SK-N-SH (cell line): ENCODE results near the gene EYA3. TPM values are rescaled to one million over a fixed set of nuclear protein-coding genes. Genes with fewer than 3 reads are reported as not detected.

ENCODE experiments used
- CTCF ChIA-PET: fragments of 300-600, 350-600 bp; formaldehyde crosslinking; extraction: SDS; loops from one replicate; lab custom pipeline; 2021; lab: Yijun Ruan, JAX
- POLR2A ChIA-PET: fragments of 350-600 bp; sonication (Branson Sonifier 250); formaldehyde crosslinking; extraction: SDS; loops from one replicate; lab custom pipeline; 2020; ENCODE audit warnings: antibody characterized with exemption, inconsistent platforms; lab: Yijun Ruan, JAX
- DNase-seq: peaks from one replicate; pipeline ENCODE4 v3.0.0; 2012
- H2AFZ ChIP-seq: fragments of 200-600 bp; sonication (generic); 2 replicates; pipeline ENCODE4 v1.8.1; 2016; ENCODE audit warnings: antibody characterized with exemption, mild to moderate bottlenecking, low read depth
- H3F3A ChIP-seq: fragments of 200-600 bp; sonication (generic); replicated peaks from 2 replicates; pipeline ENCODE3; 2016; ENCODE audit warnings: antibody characterized with exemption, mild to moderate bottlenecking; ENCODE audit not compliant: insufficient read depth
- H3K27ac ChIP-seq, 2 experiments: fragments of 200-500 bp in 1 of 2; fragments of 200-600 bp in 1 of 2; sonication (Bioruptor generic) in 1 of 2; sonication (generic), shearing (Covaris generic) in 1 of 2; 2 replicates each; pipeline versions ENCODE4 v1.5.1 to v1.6.1; 2014 to 2016; ENCODE audit warnings: low read depth in 2 of 2, inconsistent platforms in 1 of 2, low read length in 1 of 2, mild to moderate bottlenecking in 1 of 2, mixed read lengths in 1 of 2
- H3K27me3 ChIP-seq: fragments of 200-600 bp; sonication (generic), shearing (Covaris generic); 2 replicates; pipeline ENCODE4 v1.6.1; 2016; ENCODE audit warnings: mixed run types; ENCODE audit not compliant: insufficient read depth
- H3K36me3 ChIP-seq, 2 experiments: fragments of 200-500 bp in 1 of 2; fragments of 200-600 bp in 1 of 2; sonication (Bioruptor generic) in 1 of 2; sonication (generic) in 1 of 2; replicated peaks in 1 of 2; 2 replicates each; pipeline versions ENCODE3 to v1.5.1; 2014 to 2016; ENCODE audit warnings: low read length in 1 of 2, mild to moderate bottlenecking in 1 of 2; ENCODE audit not compliant: insufficient read depth in 2 of 2, control insufficient read depth in 1 of 2
- H3K4me1 ChIP-seq, 2 experiments: fragments of 200-500 bp in 1 of 2; fragments of 200-600 bp in 1 of 2; sonication (Bioruptor generic) in 1 of 2; sonication (generic), shearing (Covaris generic) in 1 of 2; 2 replicates each; pipeline versions ENCODE4 v1.5.1 to v1.6.1; 2014 to 2016; ENCODE audit warnings: low read depth in 1 of 2, low read length in 1 of 2, mixed run types in 1 of 2; ENCODE audit not compliant: insufficient read depth in 2 of 2, control insufficient read depth in 1 of 2
- H3K4me2 ChIP-seq: fragments of 200-600 bp; sonication (generic), shearing (Covaris generic); 2 replicates; pipeline ENCODE4 v1.6.1; 2017; ENCODE audit warnings: mixed run types
- H3K4me3 ChIP-seq, 2 experiments: fragments of 200-500 bp in 1 of 2; fragments of 200-600 bp in 1 of 2; sonication (Bioruptor generic) in 1 of 2; sonication (generic), shearing (Covaris generic) in 1 of 2; 2 replicates each; pipeline versions ENCODE4 v1.5.1 to v1.8.1; 2014 to 2016; ENCODE audit warnings: low read depth in 2 of 2, inconsistent platforms in 1 of 2, low read length in 1 of 2, mild to moderate bottlenecking in 1 of 2, mixed read lengths in 1 of 2, moderate library complexity in 1 of 2
- H3K79me2 ChIP-seq: fragments of 200-600 bp; sonication (generic); 2 replicates; pipeline ENCODE4 v1.8.1; 2017; ENCODE audit warnings: mild to moderate bottlenecking; ENCODE audit not compliant: insufficient read depth
- H3K9ac ChIP-seq: fragments of 200-600 bp; sonication (generic); 2 replicates; pipeline ENCODE4 v1.6.1; 2017; ENCODE audit warnings: mixed run types
- H3K9me2 ChIP-seq: fragments of 200-600 bp; sonication (generic); 2 replicates; pipeline ENCODE4 v1.6.1; 2017; ENCODE audit warnings: mixed run types
- H3K9me3 ChIP-seq: fragments of 200-600 bp; sonication (generic); 2 replicates; pipeline ENCODE4 v1.6.1; 2017; ENCODE audit warnings: mixed run types, mild to moderate bottlenecking, moderate library complexity
- H4K20me1 ChIP-seq: fragments of 200-600 bp; sonication (generic); 2 replicates; pipeline ENCODE4 v1.6.1; 2017; ENCODE audit warnings: mild to moderate bottlenecking, mixed run types; ENCODE audit not compliant: insufficient read depth
- EZH2phosphoT487 ChIP-seq: fragments of 200-600 bp; sonication (generic); IDR thresholded peaks from 2 replicates; pipeline ENCODE4 v1.6.1; 2017; ENCODE audit warnings: low read depth, mixed run types, mild to moderate bottlenecking, antibody characterized with exemption, moderate library complexity, borderline replicate concordance
- FOSL2 ChIP-seq: IDR thresholded peaks from 2 replicates; pipeline ENCODE4 v1.4.0; 2012; ENCODE audit warnings: low read depth, mild to moderate bottlenecking, moderate library complexity, borderline replicate concordance
- FOXJ3 ChIP-seq: sonication (generic); formaldehyde crosslinking; IDR thresholded peaks from 2 replicates; pipeline ENCODE4 v1.5.1; 2020; ENCODE audit warnings: mild to moderate bottlenecking, missing genetic modification reagents
- MEF2A ChIP-seq: IDR thresholded peaks from 2 replicates; pipeline ENCODE4 v1.4.0; 2012; ENCODE audit warnings: low read depth, borderline replicate concordance
- NRF1 ChIP-seq: IDR thresholded peaks from 2 replicates; pipeline ENCODE4 v1.6.1; 2012; ENCODE audit warnings: low read depth, mild to moderate bottlenecking, low read length
- POLR2AphosphoS5 ChIP-seq: IDR thresholded peaks from 2 replicates; pipeline ENCODE4 v1.6.1; 2012; ENCODE audit warnings: low read depth, low read length
- RCOR1 ChIP-seq: fragments of 150-350 bp; IDR thresholded peaks from 2 replicates; pipeline ENCODE4 v1.6.1; 2017; ENCODE audit warnings: antibody characterized with exemption, low read length
- TAF1 ChIP-seq: IDR thresholded peaks from 2 replicates; pipeline ENCODE4 v1.6.1; 2012; ENCODE audit warnings: low read depth, mild to moderate bottlenecking, low read length, moderate library complexity, borderline replicate concordance
- WGBS: methylation state at CpG from one replicate; pipeline ENCODE4 v1.1.6; 2017; ENCODE audit warnings: low lambda C conversion rate; 5-methylcytosine and 5-hydroxymethylcytosine counted together
- polyA plus RNA-seq, 3 experiments: library from polyadenylated mRNA; depleted of rRNA; stranded (reverse); fragments of >200 nt; gene quantifications; 2 replicates each; pipeline ENCODE4 v1.2.3, GENCODE V29; 2012
- TF ChIP-seq, protein P1 (sequence below): fragments of 150-350 bp; IDR thresholded peaks from 2 replicates; pipeline ENCODE4 v1.6.1; 2016; ENCODE audit warnings: mild to moderate bottlenecking, low read depth, low read length
- TF ChIP-seq, protein P2 (sequence below): fragments of 150-350 bp; IDR thresholded peaks from 2 replicates; pipeline ENCODE4 v1.6.1; 2017; ENCODE audit warnings: antibody characterized with exemption, low read length, low read depth, borderline replicate concordance
- TF ChIP-seq, protein P3 (sequence below): fragments of 200-600 bp; sonication (generic); IDR thresholded peaks from 2 replicates; pipeline ENCODE4 v1.6.1; 2017; ENCODE audit warnings: antibody characterized with exemption, mild to moderate bottlenecking, moderate library complexity

Gene EYA3
- polyA plus RNA-seq, 1 of the 3 experiments (the other 2 are of a cell fraction), result 6.5 TPM

DNA sequence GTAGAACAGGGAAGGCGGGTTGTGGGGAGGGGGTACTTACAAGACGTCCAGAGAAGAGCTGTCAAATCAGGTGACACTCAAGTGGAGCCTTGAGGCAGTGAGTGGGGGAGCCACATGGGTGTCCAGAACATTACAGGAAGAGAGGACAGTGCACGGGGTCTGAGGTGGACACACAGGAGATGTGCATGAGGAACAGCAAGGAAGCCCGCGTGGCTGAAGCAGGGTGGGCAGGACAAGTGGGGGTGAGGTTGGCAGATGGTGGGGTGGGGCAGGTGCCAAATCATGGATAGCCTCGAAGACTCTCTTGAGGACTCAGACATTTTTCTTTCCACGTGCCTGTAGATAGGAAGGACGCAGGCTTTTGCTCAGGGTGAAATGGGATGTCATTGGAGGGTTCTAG, 152.7 kb downstream of the EYA3 start:
- WGBS, result 83% methylated on average over 8 of the region's 8 CpGs
- Histone ChIP-seq H3K4me1 (peaks cover 0 to 13% of the 10 kb centered on the region in 2 experiments; a peak in 1 of 4 replicates), H3K9ac (no peak overlapping the region), H3K4me3 (no peak overlapping the region), H4K20me1 (no peaks in the 10 kb centered on the region), H3K36me3 (no peaks in the 10 kb centered on the region), H3K9me2 (no peaks in the 10 kb centered on the region), H3K27me3 (no peaks in the 10 kb centered on the region), H3K4me2 (no peak overlapping the region), H3K27ac (no peak overlapping the region), H3K79me2 (no peaks in the 10 kb centered on the region), H2AFZ (no peak overlapping the region), H3K9me3 (no peaks in the 10 kb centered on the region), H3F3A (no peaks in the 10 kb centered on the region)
- no peak for DNase-seq
- ChIA-PET POLR2A (no interaction called here), CTCF (interaction anchor here (0.6 kb wide), 1 partner anchor 35 kb away, joined by 3 read pairs; no protein-coding TSS in a partner anchor)
- TF ChIP-seq FOXJ3 (CRISPR knock-in tag), result no peak
- TF ChIP-seq, protein P1, sequence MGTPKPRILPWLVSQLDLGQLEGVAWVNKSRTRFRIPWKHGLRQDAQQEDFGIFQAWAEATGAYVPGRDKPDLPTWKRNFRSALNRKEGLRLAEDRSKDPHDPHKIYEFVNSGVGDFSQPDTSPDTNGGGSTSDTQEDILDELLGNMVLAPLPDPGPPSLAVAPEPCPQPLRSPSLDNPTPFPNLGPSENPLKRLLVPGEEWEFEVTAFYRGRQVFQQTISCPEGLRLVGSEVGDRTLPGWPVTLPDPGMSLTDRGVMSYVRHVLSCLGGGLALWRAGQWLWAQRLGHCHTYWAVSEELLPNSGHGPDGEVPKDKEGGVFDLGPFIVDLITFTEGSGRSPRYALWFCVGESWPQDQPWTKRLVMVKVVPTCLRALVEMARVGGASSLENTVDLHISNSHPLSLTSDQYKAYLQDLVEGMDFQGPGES, result no peak
- no peak for TF ChIP-seq EZH2phosphoT487
- TF ChIP-seq RCOR1, result no peak
- no peak for TF ChIP-seq FOSL2
- no peak for TF ChIP-seq NRF1
- TF ChIP-seq TAF1, result no peak
- TF ChIP-seq, protein P2, sequence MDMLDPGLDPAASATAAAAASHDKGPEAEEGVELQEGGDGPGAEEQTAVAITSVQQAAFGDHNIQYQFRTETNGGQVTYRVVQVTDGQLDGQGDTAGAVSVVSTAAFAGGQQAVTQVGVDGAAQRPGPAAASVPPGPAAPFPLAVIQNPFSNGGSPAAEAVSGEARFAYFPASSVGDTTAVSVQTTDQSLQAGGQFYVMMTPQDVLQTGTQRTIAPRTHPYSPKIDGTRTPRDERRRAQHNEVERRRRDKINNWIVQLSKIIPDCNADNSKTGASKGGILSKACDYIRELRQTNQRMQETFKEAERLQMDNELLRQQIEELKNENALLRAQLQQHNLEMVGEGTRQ, result no peak
- no peak for TF ChIP-seq POLR2AphosphoS5

DNA sequence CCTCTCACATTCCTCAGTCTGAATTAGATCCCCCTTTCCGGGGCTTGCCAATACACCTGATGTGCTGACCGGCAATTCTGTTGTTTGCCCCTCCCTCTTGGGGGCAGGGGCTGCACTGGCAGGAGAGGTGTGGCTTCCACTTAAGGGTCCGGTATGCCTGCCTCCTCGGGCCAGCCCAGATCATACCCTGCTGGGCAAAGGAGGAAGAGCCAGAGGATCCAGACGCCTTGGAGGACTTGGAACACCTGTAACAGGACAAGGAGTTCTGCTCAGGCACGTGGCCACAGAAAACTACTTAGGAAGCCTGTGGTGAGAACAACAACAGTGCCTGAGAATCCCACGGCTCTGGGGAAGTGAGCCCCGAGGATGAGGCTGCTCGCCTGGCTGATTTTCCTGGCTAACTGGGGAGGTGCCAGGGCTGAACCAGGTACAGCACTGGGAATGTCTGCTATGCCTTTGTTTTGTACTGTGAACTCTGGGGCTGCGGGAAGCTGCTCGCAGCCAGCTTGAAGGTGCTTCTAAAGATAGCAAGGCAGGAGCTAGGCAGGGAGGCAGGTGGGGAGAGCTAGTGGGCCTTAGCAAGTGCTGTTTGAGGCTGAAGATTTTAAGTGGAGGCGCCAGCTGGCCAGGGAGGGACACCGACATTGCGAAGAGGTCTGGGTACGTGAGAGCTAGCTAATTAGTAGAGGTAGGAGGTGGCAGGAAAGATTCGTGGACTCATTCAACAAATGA, 153.4 kb downstream of the EYA3 start, which contains the start of gene SMPDL3B:
SMPDL3B (plus strand) TSS at position 183 of the 732 bp plus-strand sequence; CDS start at position 367, 184 bp downstream.
- DNase-seq, result peak; percentile 47

More for the DNA sequence above, 153.4 kb downstream of the EYA3 start, which contains the start of gene SMPDL3B:
- TF ChIP-seq MEF2A, result no peak
- TF ChIP-seq, protein P3, sequence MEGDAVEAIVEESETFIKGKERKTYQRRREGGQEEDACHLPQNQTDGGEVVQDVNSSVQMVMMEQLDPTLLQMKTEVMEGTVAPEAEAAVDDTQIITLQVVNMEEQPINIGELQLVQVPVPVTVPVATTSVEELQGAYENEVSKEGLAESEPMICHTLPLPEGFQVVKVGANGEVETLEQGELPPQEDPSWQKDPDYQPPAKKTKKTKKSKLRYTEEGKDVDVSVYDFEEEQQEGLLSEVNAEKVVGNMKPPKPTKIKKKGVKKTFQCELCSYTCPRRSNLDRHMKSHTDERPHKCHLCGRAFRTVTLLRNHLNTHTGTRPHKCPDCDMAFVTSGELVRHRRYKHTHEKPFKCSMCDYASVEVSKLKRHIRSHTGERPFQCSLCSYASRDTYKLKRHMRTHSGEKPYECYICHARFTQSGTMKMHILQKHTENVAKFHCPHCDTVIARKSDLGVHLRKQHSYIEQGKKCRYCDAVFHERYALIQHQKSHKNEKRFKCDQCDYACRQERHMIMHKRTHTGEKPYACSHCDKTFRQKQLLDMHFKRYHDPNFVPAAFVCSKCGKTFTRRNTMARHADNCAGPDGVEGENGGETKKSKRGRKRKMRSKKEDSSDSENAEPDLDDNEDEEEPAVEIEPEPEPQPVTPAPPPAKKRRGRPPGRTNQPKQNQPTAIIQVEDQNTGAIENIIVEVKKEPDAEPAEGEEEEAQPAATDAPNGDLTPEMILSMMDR, result peak; percentile 14; the same call in 1 of the 2 replicates
- Histone ChIP-seq H3K36me3 (no peaks in the 10 kb centered on the region), H3K4me2 (no peak within 1 kb of the TSS), H3K9me3 (no peaks in the 10 kb centered on the region), H3K9me2 (no peaks in the 10 kb centered on the region), H3K27ac (no peak within 1 kb of the TSS), H3K9ac (no peak within 1 kb of the TSS), H4K20me1 (no peaks in the 10 kb centered on the region), H3K4me1 (peaks cover 0 to 7% of the 10 kb centered on the region in 2 experiments; a peak in 1 of 4 replicates), H3K79me2 (no peaks in the 10 kb centered on the region), H3K27me3 (no peaks in the 10 kb centered on the region), H2AFZ (peak within 1 kb of the TSS; percentile 22; the same call in 1 of the 2 replicates), H3F3A (no peaks in the 10 kb centered on the region), H3K4me3 (peak within 1 kb of the TSS in 1 of 2 experiments; percentile 3; a peak in 1 of 4 replicates)
- CTCF ChIA-PET, result no interaction called here
- POLR2A ChIA-PET, result no interaction called here
- 64% methylated on average over 13 of the region's 16 CpGs for WGBS
